GM12874 (cell line): ENCODE measurements around the gene TIMM29.

Experiments
- CTCF ChIP-seq: IDR thresholded peaks from 2 replicates; pipeline ENCODE4 v1.5.1; 2011; ENCODE audit warnings: low read depth, mild to moderate bottlenecking, control low read depth, low read length, moderate library complexity; ENCODE audit not compliant: insufficient read depth

Gene TIMM29

DNA sequence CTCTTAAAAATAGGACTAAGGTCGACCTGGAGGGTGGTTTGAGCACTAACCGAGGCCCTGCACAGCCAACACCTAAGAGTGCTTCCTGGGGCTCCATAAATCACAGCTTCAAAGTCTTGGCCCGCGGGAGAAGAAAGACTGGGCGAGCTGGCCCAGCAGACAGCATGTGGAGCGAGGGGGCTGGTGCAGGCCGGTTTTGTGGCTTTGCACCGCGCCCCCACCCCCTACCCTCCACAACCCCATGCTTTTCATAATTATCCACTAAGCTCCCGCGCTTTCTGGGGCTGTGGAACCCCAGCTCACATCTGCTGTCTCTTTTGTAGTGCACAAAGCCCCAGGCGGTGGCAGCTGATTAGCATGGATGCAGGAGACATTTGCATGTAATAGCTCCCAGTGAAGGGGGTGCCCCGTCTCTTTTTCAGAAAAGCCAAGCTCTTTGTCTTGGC, 40.2 kb upstream of the TIMM29 start:
- TF ChIP-seq CTCF, result no peak

DNA sequence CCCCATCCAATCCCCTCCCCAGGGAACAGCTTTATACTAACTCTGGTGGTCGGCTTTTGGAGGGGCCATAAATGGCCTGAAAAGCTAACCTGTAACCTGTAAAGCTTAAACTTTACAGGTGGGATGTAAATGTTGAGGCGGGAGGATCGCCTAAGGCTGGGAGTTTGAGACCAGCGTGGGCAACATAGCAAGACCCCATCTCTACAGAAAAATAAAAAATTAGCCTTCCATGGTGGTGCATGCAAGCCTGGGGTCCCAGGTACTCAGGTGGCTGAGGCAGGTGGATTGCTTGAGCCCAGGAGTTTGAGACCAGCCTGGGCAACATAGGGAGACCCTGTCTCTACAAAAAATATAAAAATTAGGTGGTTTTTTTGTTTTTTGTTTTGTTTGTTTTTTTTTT, 38.7 kb upstream of the TIMM29 start:
- no peak for TF ChIP-seq CTCF

GRCh38 chr19:10891405-10892086, 37.1 kb upstream of the TIMM29 start:
- no peak for TF ChIP-seq CTCF

DNA sequence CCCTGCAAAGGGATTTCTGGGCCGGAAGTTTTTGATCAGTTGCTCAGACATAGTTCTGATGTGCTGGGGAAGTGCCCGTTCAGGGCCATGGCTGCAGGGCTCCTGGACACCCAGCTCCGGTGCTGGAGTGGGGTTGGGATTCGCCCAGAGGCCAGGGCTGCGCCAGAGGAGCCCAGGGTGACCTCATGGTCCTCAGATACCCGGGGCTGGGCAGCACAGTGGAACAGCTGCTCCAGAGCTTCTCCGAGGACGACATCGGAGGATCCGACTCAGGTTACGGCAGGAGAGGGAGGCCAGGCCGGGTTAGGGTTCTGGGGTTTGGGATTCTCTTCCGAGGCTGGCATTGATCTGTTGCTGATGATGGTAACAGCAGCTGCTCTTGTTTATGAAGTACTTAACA, 36.4 kb upstream of the TIMM29 start:
- no peak for TF ChIP-seq CTCF

DNA sequence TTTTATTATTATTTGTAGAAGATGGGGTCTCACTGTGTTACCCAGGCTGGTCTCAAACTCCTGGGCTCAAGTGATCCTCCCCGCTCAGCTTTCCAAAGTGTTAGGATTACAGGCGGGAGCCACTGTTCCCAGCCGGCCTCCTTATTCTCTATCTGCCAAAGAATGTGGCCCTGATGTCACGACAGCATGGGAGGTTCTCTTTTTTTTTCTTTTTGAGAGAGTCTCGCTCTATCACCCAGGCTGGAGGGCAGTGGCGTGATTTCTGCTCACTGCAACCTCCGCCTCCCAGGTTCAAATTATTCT, 33.7 kb upstream of the TIMM29 start:
- TF ChIP-seq CTCF, result no peak

DNA sequence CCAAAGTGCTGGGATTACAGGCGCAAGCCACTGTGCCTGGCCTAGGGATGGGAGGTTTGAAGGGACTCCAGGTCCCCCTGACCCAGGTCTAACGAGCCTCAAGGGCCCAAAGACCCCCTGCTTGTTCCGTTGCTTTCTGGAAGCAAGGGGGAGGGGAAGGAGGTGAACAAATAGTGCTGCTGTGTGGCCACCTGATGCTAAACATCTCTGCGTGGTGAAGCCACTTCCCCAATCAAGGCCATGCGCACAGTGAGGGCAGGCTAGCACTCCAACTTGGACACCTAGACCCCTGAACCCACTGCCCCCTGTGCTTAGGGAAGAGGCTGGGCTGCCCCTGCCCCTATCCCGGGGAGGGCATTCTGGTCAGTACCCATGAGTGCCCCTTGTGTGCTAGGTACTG, 33.2 kb upstream of the TIMM29 start:
- no peak for TF ChIP-seq CTCF

GRCh38 chr19:10895920-10896319, 32.7 kb upstream of the TIMM29 start:
- TF ChIP-seq CTCF, result no peak
